Measurements from ENCODE around the gene ALPK3.

ALPK3 gene

DNA sequence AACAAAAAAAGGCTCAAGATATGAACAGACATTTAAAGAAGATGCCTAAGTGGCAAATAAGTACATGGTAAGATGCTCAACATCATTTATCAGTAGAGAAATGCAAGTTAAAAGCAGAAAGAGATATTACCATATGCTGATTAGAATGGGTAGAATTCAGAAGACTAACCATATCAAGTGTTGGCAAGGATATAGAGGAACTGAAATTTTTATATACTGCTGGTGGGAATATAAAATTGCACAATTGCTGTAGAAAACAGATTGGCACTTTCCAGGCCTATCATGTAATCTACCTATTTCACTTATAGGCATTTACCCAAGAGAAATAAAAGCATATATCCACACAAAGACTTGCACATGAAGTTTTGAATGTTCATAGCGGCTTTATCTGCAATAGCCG lies 84.4 kb downstream of the ALPK3 start:
- no peak for DNase-seq

DNA sequence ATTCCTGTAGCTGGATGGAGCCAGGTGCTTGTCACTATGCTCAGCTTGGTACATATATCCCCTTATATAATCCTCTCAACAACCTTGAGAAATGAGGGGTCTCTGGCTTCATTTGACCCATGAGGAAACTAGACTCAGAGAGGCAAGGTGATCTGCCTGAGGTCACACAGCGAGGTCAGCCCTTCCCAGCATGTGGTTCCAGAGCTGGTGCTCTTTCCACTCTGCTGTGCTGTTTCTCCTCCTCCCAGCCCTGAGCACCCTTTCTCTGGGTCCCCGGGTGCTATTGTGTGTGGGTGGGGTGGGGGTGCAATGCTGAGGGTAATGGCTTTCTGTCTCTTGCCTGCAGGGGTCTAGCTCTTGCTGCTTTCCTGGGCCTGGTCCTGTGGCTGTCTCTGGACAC lies 86.6 kb downstream of the ALPK3 start:
- DNase-seq: no peak

DNA sequence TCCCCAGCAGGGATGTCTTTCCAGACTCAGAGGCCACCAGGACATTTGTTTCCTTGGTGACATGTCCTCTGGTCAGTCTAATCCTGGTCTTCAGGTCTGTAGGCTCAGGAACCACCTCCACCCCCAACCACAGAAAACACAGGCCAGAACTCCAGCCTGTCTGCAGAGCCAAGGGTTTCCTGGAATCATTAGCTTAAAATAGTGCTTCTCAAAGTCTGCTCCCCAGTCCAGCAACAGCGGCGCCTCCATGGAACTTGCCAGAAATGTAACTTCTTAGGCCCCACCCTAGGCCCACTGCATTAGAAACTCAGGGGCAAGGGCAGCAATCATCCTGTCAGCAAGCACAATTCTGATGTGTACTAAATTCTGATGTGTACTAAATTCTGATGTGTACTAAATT lies 87.3 kb downstream of the ALPK3 start:
- no peak for DNase-seq

DNA sequence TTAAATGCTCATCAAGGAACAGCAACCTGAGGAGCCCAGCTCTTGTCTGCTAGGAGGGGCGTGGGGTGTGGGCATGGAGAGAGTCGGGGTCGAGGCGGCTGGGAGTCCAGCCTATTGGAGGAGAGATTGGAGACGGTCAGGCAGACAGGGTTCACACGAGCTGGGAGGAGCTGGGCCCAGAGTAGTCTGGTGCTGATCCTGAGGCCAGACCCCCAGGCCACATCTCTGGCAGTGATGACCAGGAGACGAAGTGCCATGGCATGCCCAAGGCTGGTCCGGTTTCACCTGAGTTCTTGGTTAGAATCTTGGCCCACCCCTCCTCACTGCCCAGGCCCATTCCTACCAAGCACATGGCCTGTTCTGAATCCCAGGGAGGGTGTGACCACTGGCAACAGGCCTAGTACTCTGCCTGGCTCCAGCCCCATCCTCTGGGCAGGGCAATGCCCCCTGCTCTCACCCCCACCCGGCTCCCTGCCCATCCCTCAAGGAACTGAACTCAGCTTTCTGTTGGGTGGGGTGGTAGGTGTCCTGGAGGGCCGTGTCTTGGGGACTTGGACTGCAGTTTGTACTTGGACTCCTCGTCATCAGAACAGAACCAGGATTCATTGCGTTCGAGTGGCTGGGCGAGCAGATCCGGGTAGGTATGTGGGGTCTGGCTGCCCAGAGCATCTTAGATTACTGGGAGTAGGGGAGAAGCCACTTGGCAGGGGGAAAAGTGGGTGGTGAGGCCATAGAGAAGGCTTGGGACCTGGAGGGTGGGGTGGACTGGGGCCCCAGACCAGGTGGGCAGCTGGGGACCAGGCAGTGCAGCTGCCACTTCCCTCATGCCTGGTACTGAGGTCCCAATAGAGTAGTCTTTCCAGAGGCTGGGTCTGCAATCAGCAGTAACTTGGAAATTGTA lies 88.1 kb downstream of the ALPK3 start:
- no peak for DNase-seq

DNA sequence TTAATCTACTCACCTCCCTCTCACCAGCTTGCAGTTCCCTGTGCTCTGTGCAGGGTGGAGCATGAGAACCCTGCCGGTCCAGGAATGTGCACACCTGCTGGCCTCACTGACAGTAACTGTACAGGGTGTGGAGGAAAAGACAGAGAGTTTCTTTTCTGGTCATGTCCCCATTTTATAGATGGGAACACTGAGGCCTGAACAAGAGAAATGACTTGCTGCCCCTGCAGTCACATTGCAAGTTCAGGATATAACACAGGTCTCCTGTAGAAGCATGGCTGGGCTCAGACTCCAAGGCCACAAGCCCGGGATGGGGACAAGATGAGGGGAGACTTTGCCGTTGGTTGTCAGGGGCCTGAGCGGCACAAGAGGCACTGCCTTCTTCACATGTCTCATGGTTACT lies 90.6 kb downstream of the ALPK3 start:
- DNase-seq: no peak

DNA sequence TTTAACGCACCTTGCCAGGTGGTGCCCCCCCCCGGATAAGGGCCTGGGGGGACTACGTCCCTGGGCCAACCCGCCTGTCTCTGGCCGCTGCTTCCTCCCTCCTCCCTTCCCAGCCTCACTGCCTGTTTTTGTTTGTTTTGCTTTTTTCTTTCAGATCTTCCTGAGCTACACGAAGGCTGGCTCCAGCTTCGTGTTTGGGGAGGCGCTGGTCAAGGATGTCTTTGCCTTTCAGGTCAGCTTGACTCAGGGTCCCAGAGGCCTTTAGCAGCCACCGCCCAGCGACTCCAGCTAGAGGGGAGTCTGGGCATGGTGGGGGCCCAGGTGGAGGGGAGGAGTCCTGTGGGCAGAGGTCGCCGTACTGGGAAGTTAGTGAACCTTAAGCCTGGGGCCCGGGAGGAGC lies 91.4 kb downstream of the ALPK3 start:
- no peak for DNase-seq

DNA sequence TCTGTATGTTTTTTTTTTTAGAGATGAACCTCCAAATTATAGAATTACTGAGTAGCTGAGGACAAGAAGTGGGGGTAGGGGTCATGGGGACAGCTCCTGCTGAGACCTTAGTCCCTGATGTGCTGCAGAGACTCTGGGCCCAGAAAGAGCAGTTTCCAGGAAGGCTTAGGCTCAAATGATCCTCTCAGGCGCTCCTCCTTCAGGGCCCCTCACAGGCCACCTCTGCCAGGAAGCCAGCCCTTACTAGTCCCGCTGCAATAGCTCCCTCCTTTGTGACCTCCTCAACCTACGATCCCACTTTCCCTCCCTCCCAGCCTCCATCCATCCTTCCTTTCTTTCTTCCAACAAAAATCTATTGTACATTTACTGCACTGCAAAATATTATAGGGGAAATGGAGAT lies 91.9 kb downstream of the ALPK3 start:
- no peak for DNase-seq

DNA sequence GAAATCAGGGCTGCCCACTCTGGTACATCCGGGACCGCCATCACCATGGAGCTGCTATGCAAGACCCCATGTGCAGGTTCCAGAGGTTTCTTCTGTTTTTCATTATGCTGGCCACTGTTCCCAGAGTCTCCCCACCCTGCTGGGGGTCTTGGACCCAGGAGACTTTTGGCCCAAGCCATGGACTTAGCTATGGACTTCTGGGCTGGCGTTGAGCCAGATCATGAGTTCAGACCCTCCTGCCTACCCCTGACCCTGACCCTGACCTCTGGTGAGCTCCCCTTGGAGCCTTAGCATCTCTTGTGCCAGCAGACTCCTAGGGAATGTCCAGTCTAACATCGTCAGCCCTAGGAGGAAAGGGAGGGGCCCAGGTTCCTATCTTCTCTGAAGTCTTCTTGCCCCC lies 92.6 kb downstream of the ALPK3 start:
- DNase-seq: no peak

DNA sequence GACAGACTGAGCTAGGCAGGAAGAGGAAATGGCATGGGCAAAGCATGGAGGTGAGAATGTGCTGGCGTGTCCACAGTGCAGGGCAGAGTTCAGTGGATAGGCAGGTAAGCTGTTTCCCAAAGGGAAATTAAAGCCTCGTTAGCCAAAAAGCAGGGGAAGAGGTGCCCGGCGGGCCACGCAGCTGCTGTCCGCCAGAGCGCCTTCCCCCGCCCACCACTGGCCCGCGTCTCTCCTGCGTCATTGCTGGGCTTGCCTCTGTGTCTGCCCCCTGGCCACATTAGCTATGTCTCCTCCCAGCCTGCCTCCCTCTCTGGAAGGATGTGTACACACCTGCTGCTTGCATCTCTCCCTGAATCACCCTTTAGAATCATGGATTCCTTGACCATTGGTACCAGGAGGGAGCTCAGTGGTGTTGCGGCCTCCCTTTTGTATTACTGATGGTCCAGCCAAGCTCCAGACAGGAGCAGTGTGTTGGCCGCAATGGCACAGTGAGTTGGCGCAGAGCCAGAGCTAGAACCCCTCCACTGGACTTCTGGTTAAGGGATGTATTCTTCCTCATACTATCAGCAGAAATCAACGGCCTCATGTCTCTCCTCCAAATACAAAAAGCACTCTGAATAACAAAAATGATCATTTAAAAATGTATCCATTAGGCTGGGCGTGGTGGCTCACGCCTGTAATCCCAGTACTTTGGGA lies 93.9 kb downstream of the ALPK3 start:
- DNase-seq: no peak

DNA sequence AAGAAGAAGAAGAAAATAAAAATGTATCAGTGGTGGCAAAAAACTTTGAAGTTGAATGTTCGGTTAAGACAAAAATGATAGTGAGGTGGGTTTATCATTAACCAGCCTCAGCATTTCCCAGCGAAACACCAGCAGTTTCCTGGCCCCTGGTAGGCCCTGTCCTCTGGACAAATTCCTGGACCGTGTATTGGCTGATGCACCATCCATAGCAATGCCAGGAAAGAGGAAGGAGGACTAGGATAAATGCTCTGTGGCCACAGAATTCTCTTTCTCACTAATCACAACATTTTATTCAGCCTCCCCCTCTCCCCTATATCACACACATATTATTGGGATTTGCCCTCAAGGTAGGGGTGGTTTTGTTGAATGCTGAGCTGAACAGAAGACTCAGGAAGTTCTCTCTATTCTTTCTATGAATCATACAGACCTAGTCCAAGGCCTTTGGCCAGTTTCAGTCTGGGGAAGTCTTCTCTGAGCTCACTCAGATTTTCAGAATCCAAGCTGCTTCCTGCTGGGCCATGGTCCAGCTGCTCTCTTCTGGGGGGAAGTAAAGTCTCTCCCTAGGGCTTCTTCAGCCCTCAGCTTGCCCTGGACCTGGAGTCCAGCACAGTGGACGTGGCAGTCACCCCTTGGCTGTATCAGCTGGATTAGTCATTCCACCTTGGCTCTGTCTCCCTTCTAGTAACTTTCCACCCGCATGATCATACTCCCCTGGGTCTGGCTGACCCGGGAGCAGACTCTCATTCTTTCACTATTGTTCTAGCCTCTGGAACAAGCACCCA lies 94.9 kb downstream of the ALPK3 start:
- DNase-seq: no peak

DNA sequence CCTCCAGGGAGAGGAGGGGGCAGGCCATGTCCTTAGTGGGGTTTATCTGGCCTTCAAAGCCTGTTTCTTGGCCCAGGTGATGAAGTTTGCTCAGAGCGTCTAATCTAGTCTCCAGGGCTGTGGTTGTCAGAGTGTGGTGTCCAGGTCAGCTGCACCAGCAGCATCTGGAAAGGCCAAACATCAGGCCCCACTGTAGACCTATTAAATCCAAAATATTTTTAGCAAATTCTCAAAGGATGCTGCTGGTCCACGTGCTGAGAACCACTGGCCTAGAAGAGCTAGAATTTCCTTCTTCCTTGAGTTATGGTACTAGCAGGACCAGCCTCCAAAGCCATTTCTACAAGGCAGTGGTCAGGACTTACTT lies 96.2 kb downstream of the ALPK3 start:
- no peak for DNase-seq

DNA sequence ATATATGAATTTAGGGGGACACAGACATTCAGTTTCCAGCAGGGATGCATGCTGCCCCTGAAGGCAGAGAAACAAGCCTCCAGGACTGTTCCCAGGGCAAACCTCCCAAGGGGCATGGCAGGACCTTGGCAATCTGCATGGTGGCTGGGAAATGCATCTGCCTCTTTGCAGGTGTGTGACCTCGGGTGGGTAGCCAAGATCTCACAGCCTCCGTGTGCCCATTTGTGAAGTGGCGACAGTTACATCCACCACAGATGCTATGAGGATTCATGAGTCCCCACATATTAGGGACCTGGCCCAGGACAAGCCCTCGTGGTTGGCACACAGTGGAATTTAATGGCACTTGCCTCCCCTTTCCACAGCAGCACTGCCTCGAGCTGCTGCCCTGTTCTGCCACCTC lies 97.2 kb downstream of the ALPK3 start:
- no peak for DNase-seq

DNA sequence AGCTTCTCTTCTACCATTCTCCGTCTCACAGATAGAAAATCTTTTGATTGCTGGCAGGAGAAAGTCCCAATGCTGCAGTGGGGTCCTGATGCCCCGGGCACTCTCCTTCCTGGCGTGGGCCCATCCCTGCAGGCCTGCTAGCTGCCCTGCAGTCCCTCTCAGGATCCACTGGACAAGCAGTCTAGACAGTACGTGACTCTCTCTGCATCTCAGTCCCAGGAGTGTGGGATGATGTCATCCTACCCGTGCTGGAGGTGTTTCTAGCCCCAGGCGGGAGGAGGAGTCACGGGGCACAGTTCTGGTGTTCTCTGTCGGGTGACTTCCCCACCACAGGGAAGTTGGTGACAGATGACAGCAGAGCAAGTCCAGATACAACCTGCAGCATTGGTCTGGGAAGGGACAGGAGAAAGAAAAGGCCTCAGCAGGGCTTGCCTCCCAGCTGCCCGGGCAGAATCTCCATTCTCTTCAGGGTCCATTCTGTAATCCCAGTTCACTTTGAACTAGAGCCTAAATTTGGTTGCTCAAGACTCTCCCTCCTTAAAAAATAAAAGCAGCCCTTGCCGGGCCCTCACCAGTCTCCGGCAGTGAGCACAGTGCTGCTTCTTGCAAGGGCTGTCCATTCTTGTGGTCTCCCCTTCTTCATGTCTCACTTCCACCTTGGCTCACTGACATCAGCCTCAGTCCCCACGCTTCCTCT lies 97.9 kb downstream of the ALPK3 start:
- peak; percentile 41 for DNase-seq

DNA sequence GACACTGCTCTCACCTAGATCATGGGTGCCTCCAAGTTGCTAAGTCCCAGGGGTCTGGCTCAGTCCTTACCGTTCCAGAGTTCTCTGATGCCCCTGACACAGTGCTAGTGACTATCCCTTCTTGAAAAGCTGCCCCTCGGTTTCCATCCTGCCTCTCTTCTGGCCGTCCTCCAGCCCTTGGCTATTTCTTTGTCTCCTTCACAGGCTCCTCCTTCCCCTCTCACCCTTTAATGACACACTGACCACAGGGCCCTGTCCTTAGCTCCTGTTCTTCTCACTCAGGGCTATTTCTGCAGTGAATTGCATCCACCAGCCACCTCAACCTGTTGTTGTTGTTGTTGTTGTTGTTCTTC lies 98.4 kb downstream of the ALPK3 start:
- DNase-seq: no peak

DNA sequence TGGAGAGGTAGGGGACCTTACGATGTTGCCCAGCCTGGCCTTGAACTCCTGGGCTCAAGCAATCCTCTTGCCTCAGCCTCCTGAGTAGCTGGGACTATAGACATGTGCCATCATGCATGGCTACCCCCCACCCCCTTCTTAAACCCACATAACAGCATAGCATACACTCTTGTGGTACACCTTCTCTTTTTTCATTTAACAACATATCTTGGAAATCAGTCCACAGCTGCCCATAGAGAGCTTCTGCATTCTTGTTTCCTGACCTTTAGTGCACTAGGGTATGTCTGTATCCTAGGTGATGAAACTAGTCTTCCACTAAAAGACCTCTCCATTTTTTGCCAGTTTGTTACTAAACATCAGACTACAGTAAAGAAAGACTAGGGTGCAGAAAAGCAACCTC lies 100.3 kb downstream of the ALPK3 start:
- DNase-seq: no peak

DNA sequence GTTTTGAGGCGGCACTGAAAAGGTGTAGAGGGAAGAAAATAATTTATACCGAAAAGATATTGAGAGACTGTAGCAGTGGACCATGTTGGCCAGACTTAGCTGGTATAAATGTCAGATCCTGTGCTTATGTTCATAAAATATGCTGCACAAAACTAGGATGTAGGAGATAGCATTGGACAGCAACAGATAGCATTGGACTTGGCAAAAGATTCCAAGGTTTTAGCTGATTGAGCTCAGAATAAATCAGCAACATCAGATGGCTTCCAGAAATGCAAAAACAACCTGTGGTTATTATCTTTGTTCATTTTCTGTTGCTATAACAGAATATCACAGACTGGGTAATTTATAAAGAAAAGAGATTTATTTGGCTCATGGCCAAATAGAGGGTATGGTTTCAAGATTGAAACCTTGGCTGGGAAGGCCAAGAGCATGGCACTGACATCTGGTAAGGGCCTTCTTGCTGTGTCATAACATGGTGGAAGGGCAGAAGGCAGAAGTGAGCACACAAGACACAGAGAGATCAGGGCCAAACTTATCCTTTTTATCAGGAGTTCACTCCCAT lies 102.0 kb downstream of the ALPK3 start:
- no peak for DNase-seq

DNA sequence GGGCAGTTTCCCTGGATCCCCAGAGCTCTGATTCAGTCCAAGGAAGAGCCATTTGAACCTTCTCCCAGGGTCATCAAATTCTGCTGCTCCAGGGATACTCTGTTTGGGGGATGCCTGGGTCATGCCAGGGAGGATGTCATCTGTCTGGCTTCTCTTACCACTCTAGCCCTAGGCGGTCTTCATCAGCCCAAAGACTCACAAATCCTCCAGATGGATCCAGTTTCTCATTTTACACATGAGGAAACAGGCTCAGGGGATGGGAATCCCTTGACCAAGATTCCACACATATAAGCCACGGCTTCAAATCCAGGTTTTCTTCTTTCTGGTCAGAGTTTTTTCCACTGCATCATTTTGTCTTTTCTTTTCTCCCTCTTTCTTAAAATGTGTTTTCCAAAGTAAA lies 104.0 kb downstream of the ALPK3 start:
- DNase-seq: no peak

DNA sequence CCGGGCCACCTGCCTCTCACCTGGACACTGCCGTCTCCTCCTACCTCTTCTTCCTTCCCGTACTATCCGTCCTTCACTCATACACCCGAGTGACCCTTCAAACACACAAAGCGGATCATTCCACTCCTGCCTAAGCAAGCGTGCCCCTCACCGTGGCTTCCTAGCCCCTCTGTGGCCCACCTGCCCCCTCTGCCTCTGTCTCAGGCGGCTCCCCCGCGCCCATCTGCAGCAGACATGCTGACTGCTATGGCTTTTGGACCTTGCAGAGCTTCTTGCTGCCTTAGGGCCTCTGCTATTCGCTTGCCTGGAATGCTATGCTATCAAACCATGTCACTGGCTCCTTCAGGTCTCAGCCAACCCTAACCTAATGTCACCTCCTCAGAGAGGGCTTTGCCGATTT lies 105.4 kb downstream of the ALPK3 start:
- DNase-seq: no peak

All from SIG-M5 (cell line).